ENCODE measurements around the gene PLXNB1. TPM values are rescaled to one million over a fixed set of nuclear protein-coding genes. Genes with fewer than 3 reads are reported as not detected.

PLXNB1 gene
- total RNA-seq, 1 donor from 2014 or later, result 160 TPM

- Histone ChIP-seq H3K36me3 (peaks cover 0 to 11% of the 10 kb centered on the region in 2 donors), H3K27ac (peak overlapping the region; percentile 95 to 98), H3K4me3 (peak overlapping the region; percentile 79 to 94), H3K4me1 (peaks cover 12 to 32% of the 10 kb centered on the region in 2 donors), H3K27me3 (no peaks in the 10 kb centered on the region), H3K9me3 (no peaks in the 10 kb centered on the region)
- intact Hi-C loops (cut with DNase I), result loop anchor here (1.0 kb wide), 1 partner anchor 27 kb away; no protein-coding TSS in a partner anchor
- no peak for DNase-seq (ENCODE audit: low spot score in 2 of 2)
- TF ChIP-seq, protein P1, sequence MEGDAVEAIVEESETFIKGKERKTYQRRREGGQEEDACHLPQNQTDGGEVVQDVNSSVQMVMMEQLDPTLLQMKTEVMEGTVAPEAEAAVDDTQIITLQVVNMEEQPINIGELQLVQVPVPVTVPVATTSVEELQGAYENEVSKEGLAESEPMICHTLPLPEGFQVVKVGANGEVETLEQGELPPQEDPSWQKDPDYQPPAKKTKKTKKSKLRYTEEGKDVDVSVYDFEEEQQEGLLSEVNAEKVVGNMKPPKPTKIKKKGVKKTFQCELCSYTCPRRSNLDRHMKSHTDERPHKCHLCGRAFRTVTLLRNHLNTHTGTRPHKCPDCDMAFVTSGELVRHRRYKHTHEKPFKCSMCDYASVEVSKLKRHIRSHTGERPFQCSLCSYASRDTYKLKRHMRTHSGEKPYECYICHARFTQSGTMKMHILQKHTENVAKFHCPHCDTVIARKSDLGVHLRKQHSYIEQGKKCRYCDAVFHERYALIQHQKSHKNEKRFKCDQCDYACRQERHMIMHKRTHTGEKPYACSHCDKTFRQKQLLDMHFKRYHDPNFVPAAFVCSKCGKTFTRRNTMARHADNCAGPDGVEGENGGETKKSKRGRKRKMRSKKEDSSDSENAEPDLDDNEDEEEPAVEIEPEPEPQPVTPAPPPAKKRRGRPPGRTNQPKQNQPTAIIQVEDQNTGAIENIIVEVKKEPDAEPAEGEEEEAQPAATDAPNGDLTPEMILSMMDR (IDR thresholded peaks at IDR 0.05), result no peak
These were observed 448 bp downstream of the PLXNB1 start for GRCh38 chr3:48429317-48429959.

DNA sequence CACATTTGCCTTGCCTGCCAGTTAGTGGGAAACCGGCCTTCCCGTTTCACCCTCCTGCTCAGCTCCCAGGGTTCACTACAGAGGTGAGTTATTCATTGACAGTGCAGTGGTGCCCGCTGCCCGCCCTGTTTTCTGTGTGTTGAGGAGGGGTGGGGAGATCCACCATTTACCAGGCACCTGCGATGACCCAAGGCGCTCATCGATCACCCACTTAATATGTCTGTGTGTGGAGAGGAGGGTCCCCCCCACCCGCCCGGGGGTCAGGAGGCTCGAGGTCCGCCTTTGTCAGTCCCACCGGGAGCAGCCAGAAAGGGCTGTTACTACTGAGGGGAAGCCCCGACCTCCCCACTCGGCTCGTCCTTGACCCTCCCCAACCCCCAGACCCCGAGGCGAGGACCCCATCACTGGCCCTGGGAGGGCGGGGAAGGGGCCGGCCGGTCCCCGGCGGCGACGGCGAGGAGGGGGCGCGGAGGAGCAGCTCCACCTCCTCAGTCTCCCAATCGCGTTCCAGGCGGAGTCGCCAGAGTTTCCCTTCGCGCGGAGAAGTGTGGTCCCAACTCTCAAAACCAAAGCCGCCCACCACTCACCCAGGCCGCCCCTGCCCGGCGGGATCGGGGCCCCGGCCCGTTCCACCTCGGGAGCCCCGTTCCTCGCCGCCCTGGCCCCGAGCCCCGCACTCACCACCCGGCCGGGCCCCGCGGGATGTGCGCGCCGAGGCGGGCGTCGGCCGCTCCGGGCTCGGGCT, 1.1 kb downstream of the PLXNB1 start:
- TF ChIP-seq, protein P1 (IDR thresholded peaks at IDR 0.05), result no peak

DNA sequence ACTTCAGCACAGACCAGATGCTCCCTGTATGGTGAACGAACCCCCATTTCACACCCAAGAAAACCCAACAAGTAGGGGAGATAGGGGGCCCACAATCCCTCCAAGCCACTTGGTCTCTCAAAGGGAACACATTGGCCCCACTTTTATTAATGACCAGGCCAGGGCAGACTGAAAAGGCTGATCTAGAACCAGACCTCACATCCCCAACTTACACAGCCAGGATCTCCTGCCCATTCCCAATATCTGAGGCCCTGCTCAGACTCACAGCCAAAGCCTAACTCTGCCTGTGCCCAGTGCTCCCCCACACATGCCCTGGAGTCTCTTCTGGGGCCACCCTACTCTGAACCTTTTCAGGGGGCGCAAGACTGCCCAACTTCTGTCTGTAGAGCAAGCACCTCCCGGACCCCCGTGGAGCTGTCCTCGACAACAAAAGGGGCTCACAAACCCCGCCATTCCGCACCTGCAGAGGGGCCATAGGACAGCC, 1.8 kb downstream of the PLXNB1 start:
- DNase-seq (ENCODE audit: low spot score in 2 of 2), result no peak
- no peaks in the 10 kb centered on the region for H3K9me3 ChIP-seq
- intact Hi-C loops (cut with DNase I), result no loop called here
- H3K4me3 ChIP-seq, result peak overlapping the region; percentile 79 to 94
- peaks cover 7 to 14% of the 10 kb centered on the region in 2 donors for H3K36me3 ChIP-seq
- no peaks in the 10 kb centered on the region for H3K27me3 ChIP-seq
- peak overlapping the region; percentile 95 to 98 for H3K27ac ChIP-seq
- peaks cover 18 to 43% of the 10 kb centered on the region in 2 donors for H3K4me1 ChIP-seq
- TF ChIP-seq, protein P1 (IDR thresholded peaks at IDR 0.05), result no peak

More for the DNA sequence above, 1.1 kb downstream of the PLXNB1 start:
- Histone ChIP-seq H3K4me3 (peak overlapping the region; percentile 79 to 94), H3K27me3 (no peaks in the 10 kb centered on the region), H3K36me3 (peaks cover 4 to 16% of the 10 kb centered on the region in 2 donors), H3K9me3 (no peaks in the 10 kb centered on the region), H3K4me1 (peaks cover 18 to 39% of the 10 kb centered on the region in 2 donors), H3K27ac (peak overlapping the region; percentile 95 to 98)
- no peak for DNase-seq (ENCODE audit: low spot score in 2 of 2)
- intact Hi-C loops (cut with DNase I), result loop anchor here (1.0 kb wide), 1 partner anchor 26 kb away; no protein-coding TSS in a partner anchor

- Histone ChIP-seq H3K27ac (peak overlapping the region; percentile 95 to 98), H3K36me3 (peaks cover 7 to 16% of the 10 kb centered on the region in 2 donors), H3K4me1 (peaks cover 18 to 47% of the 10 kb centered on the region in 2 donors), H3K9me3 (no peaks in the 10 kb centered on the region), H3K27me3 (no peaks in the 10 kb centered on the region), H3K4me3 (peak overlapping the region; percentile 79 to 94)
- TF ChIP-seq, protein P1 (IDR thresholded peaks at IDR 0.05), result no peak
- DNase-seq (ENCODE audit: low spot score in 2 of 2), result no peak
- intact Hi-C loops (cut with DNase I), result no loop called here
These were observed 2.3 kb downstream of the PLXNB1 start for GRCh38 chr3:48427630-48427962.

GRCh38 chr3:48426944-48427629, 2.8 kb downstream of the PLXNB1 start:
- Histone ChIP-seq H3K27me3 (no peaks in the 10 kb centered on the region), H3K9me3 (no peaks in the 10 kb centered on the region), H3K4me3 (peak overlapping the region; percentile 79 to 94), H3K36me3 (peaks cover 7 to 21% of the 10 kb centered on the region in 2 donors), H3K27ac (peak overlapping the region; percentile 95 to 98), H3K4me1 (peaks cover 18 to 47% of the 10 kb centered on the region in 2 donors)
- TF ChIP-seq, protein P1 (IDR thresholded peaks at IDR 0.05), result no peak
- DNase-seq (ENCODE audit: low spot score in 2 of 2), result no peak
- intact Hi-C loops (cut with DNase I), result no loop called here

Measured in ascending aorta (tissue), 2 donors.